Activated naive CD8-positive, alpha-beta T cell treated with anti-CD3 and anti-CD28 coated beads for 36 hours (primary cell): ENCODE measurements around the gene COL19A1. TPM values are rescaled to one million over a fixed set of nuclear protein-coding genes. Genes with fewer than 3 reads are reported as not detected.

Experiments used
- total RNA-seq, 2 experiments: library from RNA; stranded (reverse); gene quantifications; one replicate each; pipeline ENCODE4 v1.2.3, GENCODE V29; 2021

Gene COL19A1
- total RNA-seq, 2 experiments from 2014 or later, result 0.36 to 0.47 TPM

Other genes starting within 250 kb of the COL19A1 start
- 10 to 100 TPM; 15.2 TPM for gene LMBRD1, start 69.5 kb upstream of the COL19A1 start, total RNA-seq